GM21390 (cell line): ENCODE results near the gene CHD1L.
A peak's percentile ranks its signal among the peaks of the same experiment; 100 is the strongest.
"Not testable (repeated sequence)": the region's sequence is repeated elsewhere in the genome, so short reads cannot be mapped to it uniquely, and the experiment has no call there.

Experiments used
- ATAC-seq: cut with Tn5 transposase; IDR thresholded peaks from one replicate; pipeline ENCODE4 v1.9.1; 2021; ENCODE audit not compliant: unreplicated experiment

CHD1L gene

DNA sequence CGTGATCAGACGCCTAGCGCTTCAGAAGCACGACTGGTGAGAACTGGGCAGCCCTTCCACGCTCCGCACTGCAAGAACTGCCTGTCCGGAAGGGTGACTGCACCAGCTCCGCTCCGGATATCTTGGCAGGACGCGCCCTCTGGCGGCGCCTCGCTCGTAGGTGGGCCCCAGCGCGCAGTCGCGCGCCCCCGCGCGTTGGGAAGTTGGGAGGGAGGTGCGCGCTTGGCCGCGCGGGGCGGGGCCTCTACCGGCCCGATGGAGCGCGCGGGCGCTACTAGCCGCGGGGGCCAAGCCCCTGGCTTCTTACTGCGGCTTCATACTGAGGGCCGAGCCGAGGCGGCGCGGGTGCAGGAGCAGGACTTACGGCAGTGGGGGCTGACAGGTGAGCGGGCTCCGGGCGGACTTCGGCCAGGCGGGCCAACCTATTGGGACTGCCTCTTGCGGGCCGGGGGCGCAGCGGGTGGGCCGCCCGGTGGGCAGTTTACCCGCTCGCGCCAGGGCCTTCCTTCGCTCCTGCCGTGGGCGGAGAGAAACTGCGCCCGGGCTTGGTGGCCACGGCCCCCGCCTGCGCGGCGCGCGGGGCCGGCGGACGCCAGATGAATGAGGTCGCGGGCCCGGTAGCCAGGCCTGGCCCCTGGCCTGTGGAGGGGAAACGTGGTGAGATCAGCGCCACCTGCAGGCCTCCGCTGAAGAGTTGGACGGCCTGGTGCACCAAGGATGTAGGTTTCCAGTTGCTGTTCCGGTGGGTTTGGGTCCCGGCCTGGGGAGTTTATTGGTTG lies at the start of gene CHD1L:
Gene CHD1L (plus strand): TSS at position 236 of the 779 bp plus-strand sequence. CDS start 20 bp downstream, at position 256.
- ATAC-seq, result peak; percentile 84

DNA sequence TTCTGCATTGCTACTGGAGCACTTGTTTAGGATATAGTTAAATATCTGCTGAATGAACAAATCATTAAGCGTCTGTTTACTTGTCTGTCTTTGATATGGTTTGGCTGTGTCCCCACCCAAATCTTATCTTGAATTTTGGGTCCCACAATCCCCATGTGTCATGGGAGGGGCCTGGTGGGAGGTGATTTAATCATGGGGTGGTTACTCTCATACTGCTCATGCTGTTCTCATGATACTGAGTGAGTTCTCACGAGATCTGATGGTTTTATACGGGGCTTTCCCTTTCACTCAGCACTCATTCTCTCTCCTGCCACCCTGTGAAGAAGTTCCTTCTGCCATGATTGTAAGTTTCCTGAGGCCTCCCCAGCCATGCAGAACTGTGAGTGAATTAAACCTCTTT lies 45.2 kb upstream of the CHD1L start:
- not testable (repeated sequence) for ATAC-seq

DNA sequence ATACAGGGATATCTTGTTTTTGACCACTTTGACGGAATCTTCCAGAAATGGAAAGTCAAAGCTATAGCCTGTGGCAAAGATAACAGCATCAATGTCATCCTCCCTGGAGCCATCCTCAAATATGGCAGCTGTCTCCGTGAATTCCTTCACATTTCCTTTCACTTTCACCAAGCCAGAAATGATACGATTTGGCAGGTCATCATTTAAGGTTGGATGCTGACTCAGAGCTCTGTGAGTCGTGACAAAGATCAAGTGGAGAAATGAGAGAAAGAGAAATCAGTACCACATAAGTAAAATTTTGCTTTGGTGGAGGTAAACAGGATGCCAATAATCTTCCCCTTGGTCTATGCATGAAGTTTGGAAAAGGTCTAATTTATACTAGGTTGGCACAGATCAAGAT lies 41.2 kb upstream of the CHD1L start:
- no peak for ATAC-seq

DNA sequence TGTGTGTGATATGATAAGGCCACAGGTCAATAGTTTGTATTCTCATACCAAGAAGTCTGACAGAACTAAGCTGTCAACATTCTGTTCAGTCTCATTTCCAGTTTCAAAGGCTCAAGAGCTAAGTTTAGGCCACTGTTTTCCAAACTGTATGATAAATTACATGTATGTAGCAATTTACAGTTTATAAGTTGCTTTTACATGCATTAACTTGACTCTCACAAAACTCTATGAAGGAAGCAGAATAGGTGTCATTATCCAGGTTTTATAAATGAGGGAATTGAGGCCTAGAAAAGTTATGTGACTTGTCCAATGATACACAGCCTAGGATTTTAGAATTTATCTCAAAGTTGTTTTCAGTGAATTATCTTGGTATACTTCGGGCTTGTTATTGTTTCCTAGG lies 40.7 kb upstream of the CHD1L start:
- no peak for ATAC-seq

DNA sequence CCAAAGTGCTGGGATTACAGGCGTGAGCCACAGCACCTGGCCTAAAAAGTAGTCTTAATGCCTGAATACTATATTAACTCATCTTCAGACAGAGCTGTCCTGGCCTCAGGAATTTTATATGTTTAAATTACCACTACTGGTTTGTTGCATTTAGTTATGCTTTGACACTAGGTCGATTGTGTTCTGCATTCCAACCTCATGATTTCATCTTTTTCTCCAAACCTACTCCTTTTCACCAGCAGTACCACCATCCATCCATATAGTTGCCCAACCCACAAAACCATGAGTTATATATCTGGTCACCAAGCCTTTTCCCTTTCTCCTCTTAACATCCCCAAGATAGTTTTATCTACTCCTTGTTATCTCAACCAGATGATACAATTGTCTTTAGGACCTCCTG lies 39.9 kb upstream of the CHD1L start:
- no peak for ATAC-seq

DNA sequence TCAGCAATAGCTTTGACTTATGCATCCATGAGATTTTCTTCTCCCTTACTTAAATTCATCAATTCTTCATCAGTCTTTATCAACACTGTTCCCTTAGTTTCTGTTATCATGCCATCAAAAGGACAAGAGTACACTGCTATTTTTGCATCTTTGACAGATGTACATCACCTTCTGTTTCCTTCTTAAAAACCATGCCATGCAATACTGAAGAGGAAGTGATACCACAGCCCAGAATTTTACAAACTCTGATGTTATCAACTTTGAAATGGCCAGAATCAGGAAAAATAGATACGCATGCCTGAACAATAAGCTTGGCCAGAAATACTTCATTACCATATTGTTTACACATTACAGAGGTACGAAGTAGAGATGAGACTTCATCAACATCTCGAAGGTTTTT lies 38.4 kb upstream of the CHD1L start:
- ATAC-seq, result peak; percentile 53

DNA sequence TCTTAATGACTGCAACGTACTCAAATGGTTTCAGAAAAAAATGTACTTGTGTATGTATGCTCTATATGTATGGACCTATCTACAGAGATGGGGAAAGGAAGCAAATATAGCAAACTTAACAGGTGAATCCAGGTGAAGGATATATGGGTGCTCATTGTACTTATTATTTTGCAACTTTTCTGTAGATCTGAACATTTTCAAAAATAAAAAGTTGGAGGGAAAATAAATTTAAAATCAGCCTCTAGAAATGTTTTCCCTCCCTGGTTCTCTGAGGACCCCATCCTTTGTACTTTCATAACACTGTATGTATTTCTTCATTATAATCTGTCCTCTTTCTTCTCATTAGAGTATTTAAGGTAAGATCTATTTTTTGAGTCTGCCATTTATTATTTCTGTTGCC lies 35.3 kb upstream of the CHD1L start:
- no peak for ATAC-seq

DNA sequence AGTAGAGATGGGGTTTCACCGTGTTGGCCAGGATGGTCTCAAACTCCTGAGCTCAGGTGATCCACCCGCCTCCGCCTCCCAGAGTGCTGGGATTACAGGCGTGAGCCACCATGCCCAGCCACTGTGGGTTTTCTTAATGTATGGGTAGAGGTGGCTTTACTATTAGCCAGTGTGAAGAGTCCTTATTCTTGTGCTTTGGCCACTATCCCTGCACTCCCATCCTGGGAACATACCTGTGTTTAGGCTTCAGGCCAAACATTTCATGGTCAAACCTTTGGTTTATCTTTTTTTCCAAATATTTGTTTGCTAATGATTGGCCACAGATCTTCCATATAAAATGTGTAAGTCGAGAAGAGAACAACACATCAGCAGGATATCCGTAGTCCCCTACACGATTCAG lies 33.9 kb upstream of the CHD1L start:
- ATAC-seq, result no peak

DNA sequence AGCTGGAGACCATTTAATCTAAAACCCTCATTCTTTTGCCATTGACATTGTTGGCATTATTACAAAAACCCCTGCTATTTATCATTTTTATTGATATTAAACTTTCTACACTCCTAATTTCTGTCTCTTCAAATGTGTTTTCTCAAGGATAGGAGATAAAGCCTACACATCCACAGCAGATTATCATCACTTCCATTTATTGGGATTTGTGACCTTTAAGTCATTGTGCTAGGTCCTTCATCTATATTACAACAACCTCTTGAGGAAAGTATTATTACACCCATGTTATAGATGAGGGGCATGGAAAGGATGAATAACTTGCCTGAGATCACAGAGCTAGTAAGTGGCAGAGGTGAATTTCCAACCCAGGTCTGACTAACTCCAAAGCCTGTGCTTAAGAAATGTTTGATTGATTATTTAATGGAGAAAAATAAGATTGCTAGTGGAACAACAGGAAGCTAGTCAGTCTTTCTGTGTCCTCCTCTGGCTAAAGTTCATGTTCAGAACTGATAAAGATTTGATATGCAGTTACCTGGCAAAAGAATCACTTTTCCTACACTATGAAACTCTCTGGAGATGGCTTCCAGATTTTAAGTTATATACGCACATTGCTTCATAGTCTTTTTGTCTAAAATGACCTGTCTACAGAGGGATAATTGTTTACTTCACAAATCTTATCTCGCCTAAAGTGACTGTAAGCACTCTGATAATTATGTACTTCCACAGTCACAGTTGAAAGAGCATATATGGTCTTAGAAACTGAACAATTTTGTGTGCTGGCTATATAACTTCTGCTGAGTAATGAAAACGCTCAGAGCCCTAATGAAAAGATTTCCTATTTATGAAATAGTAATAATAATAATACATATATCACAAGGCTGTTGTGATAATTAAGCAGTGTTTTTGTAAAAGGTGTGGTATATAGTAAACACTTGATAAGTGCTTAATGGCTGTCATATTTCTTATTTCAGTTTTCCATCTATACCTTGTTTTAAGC lies 32.4 kb upstream of the CHD1L start:
- no peak for ATAC-seq

DNA sequence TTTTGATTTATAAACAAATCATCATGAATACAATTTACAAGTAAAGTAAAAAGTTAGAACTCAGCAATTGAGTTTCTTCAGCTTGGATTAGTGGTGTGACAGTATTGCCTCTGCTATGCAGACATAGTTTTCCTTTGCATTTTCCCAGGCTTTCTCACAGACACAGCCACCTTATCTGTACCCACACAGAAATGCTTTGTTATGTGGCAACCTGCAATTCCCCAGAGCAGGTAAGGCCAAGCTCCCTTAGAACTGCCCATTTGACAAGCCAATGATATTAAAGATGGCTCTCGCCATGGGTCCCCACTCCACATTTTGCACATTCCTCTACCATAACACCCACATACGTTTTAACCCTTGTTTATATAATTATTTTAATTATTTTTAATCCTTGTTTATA lies 31.5 kb upstream of the CHD1L start:
- no peak for ATAC-seq

DNA sequence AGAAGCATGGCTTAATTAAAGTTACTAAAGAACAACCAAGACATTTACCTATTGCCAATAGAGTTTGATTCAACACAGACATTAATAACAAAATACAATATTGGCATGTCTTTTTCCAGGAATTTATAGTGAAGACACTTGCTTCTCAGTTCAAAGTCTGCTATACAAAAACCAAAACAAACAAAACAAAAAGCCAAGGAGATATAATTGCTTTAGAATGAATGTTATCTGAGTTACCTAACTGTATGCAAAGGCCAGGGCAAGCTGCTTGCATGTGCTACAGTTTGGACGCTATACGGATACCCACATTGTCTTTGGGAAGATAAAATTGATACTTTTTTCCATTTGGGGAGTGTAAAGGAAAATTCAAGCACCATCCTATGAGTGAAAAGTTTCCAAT lies 30.9 kb upstream of the CHD1L start:
- ATAC-seq, result no peak

DNA sequence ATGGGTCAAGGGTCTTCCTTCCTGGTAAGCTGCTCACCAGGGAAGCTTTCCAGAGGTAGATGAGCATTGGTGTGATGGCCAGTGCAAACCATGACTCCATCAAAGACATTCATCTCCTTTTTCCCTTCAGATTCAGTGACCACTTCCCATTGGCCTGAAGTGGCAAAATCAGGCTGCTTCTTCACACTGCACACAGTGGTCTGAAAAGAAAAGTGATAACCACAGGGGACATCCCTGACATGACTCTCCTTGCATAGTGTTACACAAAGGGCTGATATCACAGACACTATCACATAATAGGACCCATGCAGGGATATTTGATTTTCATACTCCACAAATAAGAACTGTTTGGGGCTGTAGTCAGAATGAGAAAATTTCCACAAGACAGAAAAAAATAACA lies 29.2 kb upstream of the CHD1L start:
- no peak for ATAC-seq

DNA sequence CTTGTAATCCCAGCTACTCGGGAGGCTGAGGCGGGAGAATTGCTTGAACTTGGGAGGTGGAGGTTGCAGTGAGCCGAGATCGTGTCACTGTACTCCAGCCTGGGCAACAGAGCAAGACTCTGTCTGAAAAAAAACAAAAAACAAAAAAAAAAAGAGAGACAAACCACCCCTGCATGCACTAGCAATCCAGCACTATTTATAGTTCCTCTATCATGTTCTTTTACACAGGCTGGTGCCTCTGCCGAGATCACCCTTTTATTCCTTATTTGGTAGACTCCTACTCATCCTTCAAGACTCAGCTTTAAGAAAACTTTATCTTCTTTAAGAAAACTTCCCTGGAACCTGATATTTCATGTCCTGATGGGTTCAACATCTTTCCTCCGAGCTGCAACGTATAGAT lies 28.2 kb upstream of the CHD1L start:
- ATAC-seq, result no peak

DNA sequence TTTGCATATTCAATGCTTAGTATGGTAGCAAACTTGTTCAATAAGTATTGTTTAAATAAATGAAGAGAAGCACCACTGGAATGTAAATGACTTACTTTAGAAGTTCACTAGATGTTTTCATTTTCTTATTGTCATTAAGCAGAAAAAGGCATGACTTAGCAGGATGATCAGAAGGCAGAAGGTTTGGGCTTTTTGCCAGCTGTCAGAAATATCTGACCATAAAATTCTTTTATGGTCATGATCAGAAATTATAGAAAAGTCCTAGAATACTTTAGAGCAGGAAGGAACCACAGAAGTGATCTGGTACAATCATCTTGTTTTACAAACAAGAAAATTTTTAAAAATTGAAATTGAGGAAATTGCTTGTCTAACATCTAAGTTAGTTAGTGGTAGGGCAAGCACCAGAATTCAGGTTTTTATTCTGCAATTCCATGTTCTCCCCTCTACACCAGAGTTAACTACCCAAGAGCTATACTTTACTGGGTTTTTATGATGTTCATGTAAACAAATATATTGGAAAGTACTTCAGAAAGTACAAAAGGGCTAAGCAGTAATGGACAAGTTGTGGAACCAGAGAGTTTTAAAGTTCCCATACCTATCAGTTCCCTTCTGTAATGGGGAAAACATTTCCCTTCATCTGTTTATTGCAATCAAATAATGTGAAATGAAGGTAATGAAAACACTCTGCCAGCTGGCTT lies 27.5 kb upstream of the CHD1L start:
- ATAC-seq, result no peak

DNA sequence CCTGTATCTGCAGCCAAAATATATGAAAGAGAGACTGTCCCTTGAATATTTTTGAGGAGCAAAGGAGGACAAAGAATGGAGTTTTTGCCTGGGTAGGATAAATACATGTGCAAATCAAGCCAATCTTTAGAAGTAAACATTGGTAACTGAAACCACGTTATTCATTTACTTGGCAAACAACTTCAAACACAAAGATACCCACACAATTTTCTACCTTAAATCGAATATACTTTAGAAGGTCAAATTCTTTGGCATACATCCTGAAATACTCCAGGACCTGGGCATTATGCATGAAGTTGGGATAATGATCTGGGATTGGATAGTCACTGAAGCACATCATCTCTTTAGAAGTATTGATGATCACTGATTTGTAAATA lies 27.0 kb upstream of the CHD1L start:
- ATAC-seq, result no peak

DNA sequence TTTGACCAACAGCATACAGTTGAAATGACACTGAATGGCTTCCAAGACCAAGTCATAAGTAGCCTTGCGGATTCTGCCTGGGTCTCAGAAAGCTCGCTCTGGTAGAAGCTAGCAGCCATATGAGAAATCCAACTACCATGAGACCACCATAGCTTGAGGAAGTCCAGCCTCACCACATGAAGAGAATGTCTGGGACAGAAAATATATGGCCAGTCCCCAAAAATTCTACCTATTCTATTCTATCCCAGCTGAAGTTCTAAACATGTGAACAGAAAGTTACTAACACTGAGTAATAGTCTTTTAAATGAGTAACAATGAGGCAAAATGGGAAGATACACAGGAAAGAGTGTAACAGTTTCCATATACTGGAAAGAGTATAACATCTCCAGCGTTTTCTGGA lies 26.4 kb upstream of the CHD1L start:
- no peak for ATAC-seq

DNA sequence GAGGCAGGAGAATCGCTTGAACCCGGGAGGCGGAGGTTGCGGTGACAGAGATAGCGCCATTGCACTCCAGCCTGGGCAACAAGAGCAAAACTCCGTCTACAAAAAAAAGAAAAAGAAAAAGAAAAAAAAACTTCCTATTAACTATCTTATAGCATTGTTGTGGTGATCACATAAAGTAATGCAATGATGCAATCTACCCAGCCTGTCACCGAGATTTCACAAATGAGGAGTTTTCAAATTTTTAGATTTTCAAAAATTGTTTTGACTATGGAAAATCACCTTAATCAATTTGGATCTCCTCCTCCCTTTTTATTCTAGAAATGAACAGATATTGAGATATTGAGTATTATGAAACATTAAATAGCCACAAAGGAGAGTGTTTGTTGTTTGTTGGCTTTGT lies 25.3 kb upstream of the CHD1L start:
- no peak for ATAC-seq

DNA sequence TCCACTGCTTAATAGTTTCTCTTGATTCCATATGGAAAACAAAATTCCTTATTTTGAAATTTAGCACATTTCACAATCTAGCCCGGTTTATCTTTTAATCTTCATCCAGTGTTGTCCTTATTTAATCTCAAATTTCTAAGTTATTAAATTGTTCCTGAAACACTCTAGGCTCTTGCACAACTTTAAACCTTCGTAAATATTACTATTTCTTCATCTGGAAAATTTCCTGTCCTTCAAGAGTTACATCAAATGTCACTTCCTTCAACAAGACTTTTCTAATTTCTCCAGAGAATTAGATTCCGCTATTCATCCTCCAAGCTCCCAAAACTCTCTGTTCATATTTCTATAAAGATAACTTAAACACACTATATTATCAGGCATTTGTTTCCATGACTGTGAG lies 23.9 kb upstream of the CHD1L start:
- ATAC-seq, result no peak

DNA sequence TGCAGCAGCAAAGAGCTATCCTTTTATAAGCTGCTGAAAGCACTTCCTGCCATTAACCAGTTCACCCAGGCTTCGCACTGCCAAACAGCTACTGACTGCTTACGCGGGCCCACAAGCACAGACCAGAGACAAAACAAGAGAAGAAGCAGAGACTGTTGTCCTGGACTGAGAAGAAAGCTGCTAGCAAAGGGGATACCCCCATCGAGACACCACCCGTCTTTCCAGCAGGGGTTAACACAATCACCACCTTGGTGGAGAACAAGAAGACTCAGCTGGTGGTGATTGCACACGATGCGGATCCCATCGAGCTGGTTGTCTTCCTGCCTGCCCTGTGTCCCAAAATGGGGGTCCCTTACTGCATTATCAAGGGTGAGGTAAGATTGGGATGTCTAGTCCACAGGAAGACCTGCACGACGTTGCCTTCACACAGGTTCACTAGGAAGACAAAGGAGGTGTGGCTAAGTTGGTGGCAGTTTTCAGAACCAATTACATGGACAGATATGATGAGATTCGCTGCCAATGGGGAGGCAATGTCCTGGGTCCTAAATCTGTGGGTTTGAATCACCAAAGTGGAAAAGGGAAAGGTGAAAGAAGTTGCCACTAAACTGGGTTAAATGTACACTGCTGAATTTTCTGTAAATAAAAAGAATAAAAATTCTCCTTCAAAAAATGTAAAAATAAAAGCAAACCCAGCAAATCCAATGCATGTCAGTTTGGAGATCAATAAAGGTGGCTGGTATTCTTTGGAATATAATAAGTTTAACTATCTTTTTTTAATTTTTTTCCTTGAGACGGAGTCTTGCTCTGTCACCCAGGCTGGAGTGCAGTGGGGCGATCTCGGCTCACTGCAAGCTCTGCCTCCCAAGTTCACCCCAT lies 18.5 kb upstream of the CHD1L start:
- ATAC-seq, result no peak

DNA sequence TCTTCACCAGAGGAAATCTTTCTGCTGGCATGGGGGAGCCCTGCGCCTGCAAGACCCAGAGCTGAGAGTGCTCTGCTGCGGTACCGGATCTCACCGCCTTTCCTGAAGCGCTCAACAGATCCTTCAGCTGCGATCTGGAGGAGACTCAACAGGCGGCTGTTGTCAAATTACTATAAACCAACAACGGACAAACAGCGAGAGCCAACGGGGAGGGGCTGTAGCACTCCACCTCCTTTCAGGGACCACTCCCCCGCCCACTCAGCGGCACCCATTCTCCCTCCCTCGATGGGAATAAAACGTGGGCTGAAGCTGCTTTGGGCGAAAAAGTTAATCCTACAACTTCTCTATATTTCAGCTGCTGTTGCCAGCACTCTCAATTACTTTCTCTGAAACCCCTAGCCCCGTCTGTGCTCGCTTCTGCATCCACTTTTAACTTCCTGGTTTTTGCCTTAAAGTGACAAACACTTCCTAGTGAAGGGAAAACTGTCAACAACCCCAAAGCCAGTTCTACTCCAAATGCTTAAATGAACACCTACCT lies 17.2 kb upstream of the CHD1L start, which contains the start of gene FMO5:
Gene FMO5 (minus strand): TSS at position 147 of the 538 bp plus-strand sequence. CDS start 310 bp downstream, outside the sequence.
- ATAC-seq, result peak; percentile 71
